GM12872 (cell line): ENCODE data around the gene OR5H2.

Experiments used
- TF ChIP-seq, protein P1 (sequence below): IDR thresholded peaks from 3 replicates; pipeline ENCODE4 v1.5.1; 2011; ENCODE audit warnings: low read depth, mild to moderate bottlenecking, low read length, moderate library complexity; ENCODE audit not compliant: insufficient read depth

Gene OR5H2

DNA sequence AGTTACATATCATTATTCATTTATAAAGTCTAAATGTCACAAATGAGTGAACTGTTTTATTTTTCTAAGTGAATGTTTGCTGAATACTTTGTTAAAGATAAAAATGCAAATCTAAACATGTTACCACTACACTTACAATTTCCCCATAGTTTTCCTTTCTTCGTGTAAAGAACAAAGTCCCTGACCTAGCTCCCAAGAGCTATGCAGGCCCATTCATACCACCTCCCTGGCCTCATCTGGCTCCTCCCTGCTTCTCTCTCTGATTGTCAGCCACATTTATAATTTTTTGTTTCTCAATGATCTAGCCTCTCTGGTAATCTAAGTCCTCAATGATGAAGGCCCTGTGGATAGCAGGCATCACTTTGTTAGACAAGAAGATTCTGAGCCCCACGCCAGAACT lies 40.4 kb downstream of the OR5H2 start:
- TF ChIP-seq, protein P1, sequence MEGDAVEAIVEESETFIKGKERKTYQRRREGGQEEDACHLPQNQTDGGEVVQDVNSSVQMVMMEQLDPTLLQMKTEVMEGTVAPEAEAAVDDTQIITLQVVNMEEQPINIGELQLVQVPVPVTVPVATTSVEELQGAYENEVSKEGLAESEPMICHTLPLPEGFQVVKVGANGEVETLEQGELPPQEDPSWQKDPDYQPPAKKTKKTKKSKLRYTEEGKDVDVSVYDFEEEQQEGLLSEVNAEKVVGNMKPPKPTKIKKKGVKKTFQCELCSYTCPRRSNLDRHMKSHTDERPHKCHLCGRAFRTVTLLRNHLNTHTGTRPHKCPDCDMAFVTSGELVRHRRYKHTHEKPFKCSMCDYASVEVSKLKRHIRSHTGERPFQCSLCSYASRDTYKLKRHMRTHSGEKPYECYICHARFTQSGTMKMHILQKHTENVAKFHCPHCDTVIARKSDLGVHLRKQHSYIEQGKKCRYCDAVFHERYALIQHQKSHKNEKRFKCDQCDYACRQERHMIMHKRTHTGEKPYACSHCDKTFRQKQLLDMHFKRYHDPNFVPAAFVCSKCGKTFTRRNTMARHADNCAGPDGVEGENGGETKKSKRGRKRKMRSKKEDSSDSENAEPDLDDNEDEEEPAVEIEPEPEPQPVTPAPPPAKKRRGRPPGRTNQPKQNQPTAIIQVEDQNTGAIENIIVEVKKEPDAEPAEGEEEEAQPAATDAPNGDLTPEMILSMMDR: no peak

DNA sequence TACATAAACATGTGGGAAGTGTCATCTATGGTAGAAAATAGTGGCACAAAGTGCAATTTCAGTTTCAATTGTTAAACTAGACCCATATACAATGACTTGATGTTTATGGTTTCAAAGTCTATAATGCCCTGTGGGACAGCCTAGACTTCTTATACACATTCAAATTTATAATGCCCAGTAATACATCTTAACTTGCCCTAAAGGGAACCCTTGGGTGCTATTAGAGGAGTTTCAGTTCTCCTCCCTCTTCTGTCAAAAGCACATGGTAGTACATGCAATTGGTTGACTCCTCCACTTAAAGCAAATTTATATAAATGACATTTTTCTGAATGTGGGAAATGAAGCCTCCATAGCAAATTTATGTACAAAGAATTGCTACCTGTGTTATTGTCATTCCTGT lies 41.1 kb downstream of the OR5H2 start:
- TF ChIP-seq, protein P1: no peak

DNA sequence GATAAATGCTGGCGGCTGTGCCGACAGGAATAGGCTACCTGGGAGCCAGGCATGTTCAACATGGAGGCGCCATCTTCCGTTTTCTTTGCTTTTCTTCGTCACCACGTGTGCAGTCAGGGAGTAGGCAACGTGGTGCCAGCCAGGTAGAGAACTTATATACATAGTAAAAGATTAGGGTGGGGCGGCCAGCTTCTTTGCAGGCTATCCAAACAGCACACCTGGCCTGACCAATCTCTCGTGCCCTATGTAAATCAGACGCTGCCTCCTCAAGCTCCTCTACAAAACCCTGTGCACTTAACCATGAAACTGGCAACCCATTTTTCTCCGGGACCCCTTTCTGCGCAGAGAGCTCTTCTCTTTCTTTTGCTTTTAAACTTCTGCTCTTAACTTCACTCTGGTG lies 42.8 kb downstream of the OR5H2 start:
- TF ChIP-seq, protein P1: no peak

DNA sequence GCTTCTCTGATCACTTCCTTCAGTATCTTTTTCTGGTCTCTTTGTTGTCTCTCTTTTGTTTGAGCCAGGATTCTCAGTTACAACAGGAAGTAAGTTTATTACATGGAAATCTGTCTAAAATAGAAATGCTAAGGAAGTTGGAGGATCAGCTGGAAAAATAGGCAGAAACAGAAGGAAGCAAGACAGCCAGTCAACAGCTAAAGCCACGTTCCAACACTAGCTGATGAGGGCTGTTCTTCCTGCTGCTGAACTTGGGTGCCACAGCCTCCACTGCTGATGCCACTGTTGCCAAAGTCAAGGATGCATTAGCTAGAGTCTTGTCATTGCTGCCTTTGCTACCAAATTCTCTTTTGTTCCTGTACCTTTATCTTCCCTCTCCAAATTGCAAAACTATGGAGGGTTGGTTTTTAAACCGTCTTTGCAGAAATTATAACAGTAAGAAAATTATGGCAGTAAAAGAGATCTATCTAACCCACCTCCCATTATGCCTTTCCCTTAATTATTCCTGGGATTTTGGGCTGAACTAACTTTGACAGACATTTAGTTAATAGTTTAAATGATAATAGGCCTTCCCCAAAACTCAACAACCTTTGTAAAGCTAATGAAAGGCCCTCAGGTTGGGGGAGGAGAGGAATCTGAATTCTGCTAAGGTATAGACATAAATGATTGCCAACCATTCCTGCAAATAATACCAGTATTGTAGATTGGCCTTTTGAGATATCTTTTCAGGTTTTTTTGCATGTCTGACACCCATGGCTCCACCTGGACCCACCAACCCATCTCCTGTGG lies 44.0 kb downstream of the OR5H2 start:
- TF ChIP-seq, protein P1: no peak

DNA sequence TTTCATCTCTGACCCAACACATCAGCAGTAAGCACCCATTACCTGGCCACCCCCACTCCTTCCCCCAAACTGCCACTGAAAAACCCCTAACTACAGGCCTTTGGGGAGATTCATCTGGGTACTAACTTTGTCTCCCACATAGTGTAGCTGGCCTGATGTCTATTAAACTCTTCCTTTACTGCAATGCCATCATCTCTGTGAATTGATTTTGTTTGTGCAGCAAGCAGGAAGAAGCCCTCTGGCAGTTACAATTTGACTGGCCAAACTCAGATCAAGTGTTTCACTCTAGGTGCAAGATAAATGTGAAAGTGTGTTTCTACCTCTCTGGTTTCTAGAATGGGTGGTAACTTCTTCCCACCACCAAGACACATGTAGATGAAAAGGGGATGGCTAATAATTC lies 44.6 kb downstream of the OR5H2 start:
- TF ChIP-seq, protein P1: no peak

DNA sequence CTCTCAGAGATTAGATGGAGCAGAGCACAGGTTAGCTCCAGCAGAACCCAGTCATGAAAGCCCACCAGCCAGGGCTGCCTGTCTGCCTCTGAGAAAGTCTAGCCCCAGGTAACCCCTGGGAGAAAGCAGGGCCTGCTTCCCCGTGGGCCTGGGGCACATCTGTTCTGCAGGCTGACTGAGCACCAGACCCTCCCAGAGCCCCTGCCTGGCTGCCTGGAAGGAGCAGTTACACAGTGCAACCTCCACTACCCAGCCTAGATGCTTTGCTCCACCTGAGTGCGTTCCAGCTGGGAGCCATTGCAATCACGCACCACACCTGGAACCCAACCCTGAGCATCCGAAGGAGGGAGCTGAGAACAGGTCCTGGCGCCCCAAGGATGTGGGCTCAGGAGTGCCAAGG lies 46.6 kb downstream of the OR5H2 start:
- TF ChIP-seq, protein P1: no peak

DNA sequence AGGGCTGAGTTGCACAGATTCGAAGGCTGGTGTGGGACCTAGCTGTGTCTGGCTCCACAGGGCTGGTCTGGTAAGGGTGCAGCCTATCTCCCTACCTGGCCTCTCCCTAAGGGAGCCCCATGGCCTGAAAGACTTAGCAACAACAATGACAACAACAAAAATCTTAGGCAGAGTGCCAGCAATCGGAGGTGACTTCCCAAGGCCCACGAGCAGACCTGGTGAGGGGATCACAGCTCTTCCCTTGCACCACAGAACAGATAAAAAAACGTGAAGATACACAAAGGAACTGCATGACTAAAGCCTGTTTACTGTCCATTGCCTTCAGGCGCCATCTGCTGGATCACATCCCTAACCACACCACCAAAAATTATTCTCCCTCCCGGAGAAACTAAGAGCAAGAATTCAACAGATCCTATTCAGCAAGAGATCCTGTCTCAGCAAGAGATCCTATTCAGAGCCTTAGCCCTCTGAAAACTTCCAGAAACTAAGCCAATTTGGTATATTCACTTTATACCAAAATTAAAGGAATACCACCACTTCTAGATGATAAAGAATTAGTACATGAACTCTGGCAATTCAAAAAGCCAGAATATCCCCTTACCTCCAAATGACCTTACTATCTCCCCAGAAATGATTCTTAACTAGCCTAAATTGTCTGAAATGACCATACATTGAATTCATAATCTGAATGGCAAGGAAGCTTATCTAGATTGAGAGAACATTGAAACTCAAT lies 47.3 kb downstream of the OR5H2 start:
- TF ChIP-seq, protein P1: peak; percentile 86
